Colonic mucosa (tissue), 4 donors: Measurements from ENCODE around the gene KIAA0586. TPM values are rescaled to one million over a fixed set of nuclear protein-coding genes. Genes with fewer than 3 reads are reported as not detected.

Source experiments
- DNase-seq: peaks from one replicate; pipeline ENCODE4 v3.0.0-alpha.2; 2020
- H3K27ac ChIP-seq: fragments of 200-600 bp; one replicate; pipeline ENCODE4 v1.8.0; 2021
- H3K27me3 ChIP-seq: fragments of 200-600 bp; one replicate; pipeline ENCODE4 v1.8.0; 2021
- H3K36me3 ChIP-seq: fragments of 200-600 bp; one replicate; pipeline ENCODE4 v1.8.0; 2021
- H3K4me1 ChIP-seq: fragments of 200-600 bp; one replicate; pipeline ENCODE4 v1.8.0; 2021; ENCODE audit warnings: mild to moderate bottlenecking
- H3K4me3 ChIP-seq: fragments of 200-600 bp; one replicate; pipeline ENCODE4 v1.8.0; 2021
- H3K9ac ChIP-seq, 2 donors: one replicate each; pipeline ENCODE4 v1.7.0; 2013; ENCODE audit warnings: control low read depth in 2 of 2, low read depth in 2 of 2, low read length in 2 of 2
- H3K9me3 ChIP-seq: fragments of 200-600 bp; one replicate; pipeline ENCODE4 v1.8.0; 2021
- intact Hi-C: fragments of 100-400 bp; cut with DNase I; formaldehyde crosslinking; loops from one replicate; pipeline ENCODE4 v1.14.1; 2022
- total RNA-seq, 2 donors: library from RNA; stranded (reverse); fragmentation: NEBNext Ultra II Directional in 1 of 2; extraction: Animal tissue kit (Norgen Biotek cat#: 25700) in 1 of 2; gene quantifications; one replicate each; pipeline ENCODE4 v1.2.1, GENCODE V29; 2021
- TF ChIP-seq, protein P1 (sequence below): fragments of 200-600 bp; IDR thresholded peaks from one replicate; pipeline ENCODE4 v1.8.0; 2022; ENCODE audit warnings: antibody characterized with exemption, mild to moderate bottlenecking
- donor health status: healthy.
- donor health status: DM: no; HTN: no; CAD: no.
- donor health status: DM: no; HTN: no; CAD: no.

The KIAA0586 gene
- total RNA-seq, result 10 to 100 TPM; 12.3 to 17.4 TPM

DNA sequence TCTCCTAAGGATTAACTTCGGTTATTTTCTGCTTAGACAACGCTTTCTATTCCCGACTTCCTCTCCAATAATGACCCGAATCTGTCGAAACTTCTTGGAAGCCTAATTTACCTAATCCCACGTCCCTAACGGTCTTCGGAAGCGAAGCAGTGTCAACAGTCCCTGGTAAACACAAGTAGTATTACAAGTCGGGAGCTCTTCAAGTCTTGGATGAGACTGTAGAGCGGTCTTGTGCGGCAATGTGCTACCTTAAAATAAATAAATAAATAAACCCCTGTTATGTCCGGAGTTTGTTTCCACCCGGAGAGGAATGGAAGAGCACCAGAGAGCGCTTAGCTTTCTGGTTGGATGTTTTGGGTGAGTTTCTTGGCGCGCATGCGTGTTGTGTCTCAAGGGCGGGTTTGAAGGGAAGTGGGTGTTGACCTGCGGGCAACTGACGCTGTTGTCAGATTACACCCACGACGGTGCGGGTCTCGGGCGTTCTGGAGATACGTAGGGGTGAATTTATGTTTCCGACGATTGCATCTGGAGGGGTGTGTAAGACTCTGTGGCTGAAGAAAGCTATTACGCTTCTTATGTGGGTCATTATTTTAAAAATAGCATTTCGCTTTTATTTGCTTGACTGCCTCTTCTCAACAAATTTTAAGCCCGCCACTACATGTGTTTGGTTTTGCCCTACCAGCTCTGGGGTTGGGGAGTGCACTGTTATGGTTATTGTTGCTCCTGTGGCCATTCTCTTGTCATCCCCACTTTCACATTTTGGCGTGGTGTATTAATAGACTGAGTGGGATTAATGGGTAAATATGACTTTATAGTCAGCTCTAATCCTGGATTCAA, at the start of gene KIAA0586, which contains the start of gene TIMM9:
Gene KIAA0586 (plus strand): TSS at position 439 of the 837 bp plus-strand sequence. CDS start 546 bp downstream, outside the sequence.
Gene TIMM9 (minus strand): TSS at position 251 of the 837 bp plus-strand sequence. CDS start 15,586 bp downstream, outside the sequence.
- intact Hi-C loops, result no loop called here

GRCh38 chr14:58390830-58391229, 36.7 kb upstream of the KIAA0586 start:
- intact Hi-C loops, result no loop called here

More for the DNA sequence above, at the start of gene KIAA0586, which contains the start of gene TIMM9:
- peak within 1 kb of the TSS; percentile 87 for H3K4me3 ChIP-seq
- H3K9ac ChIP-seq, result peak within 1 kb of the TSS; percentile 75 to 94
- H3K36me3 ChIP-seq, result no peaks in the 10 kb centered on the region
- peaks cover 10% of the 10 kb centered on the region for H3K4me1 ChIP-seq
- TF ChIP-seq, protein P1, sequence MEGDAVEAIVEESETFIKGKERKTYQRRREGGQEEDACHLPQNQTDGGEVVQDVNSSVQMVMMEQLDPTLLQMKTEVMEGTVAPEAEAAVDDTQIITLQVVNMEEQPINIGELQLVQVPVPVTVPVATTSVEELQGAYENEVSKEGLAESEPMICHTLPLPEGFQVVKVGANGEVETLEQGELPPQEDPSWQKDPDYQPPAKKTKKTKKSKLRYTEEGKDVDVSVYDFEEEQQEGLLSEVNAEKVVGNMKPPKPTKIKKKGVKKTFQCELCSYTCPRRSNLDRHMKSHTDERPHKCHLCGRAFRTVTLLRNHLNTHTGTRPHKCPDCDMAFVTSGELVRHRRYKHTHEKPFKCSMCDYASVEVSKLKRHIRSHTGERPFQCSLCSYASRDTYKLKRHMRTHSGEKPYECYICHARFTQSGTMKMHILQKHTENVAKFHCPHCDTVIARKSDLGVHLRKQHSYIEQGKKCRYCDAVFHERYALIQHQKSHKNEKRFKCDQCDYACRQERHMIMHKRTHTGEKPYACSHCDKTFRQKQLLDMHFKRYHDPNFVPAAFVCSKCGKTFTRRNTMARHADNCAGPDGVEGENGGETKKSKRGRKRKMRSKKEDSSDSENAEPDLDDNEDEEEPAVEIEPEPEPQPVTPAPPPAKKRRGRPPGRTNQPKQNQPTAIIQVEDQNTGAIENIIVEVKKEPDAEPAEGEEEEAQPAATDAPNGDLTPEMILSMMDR, result no peak
- H3K9me3 ChIP-seq, result no peaks in the 10 kb centered on the region
- DNase-seq, result peak; percentile 96
- no peaks in the 10 kb centered on the region for H3K27me3 ChIP-seq
- H3K27ac ChIP-seq, result peak within 1 kb of the TSS; percentile 83

DNA sequence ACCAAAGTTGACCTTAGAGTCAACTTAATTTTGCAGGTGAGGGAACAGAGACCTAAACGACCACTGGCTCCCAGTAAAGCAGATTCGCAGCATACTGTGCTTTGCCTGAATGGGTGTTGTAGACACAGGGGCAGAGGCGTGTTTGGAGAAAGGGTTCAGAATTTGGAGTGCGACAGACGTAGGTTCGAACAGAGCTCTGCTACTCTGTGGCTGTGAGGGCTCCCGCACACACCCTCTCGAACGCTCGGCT, 32.0 kb upstream of the KIAA0586 start:
- Histone ChIP-seq H3K27me3 (no peaks in the 10 kb centered on the region), H3K27ac (peak overlapping the region; percentile 89), H3K4me1 (no peaks in the 10 kb centered on the region), H3K36me3 (no peaks in the 10 kb centered on the region), H3K9me3 (no peaks in the 10 kb centered on the region), H3K4me3 (peak overlapping the region; percentile 72), H3K9ac (peak overlapping the region; percentile 51 to 83)
- no peak for DNase-seq
- intact Hi-C loops, result no loop called here
- TF ChIP-seq, protein P1, result no peak

More at GRCh38 chr14:58390830-58391229, 36.7 kb upstream of the KIAA0586 start:
- H3K27me3 ChIP-seq, result no peaks in the 10 kb centered on the region
- TF ChIP-seq, protein P1, result no peak
- H3K4me1 ChIP-seq, result no peaks in the 10 kb centered on the region
- H3K27ac ChIP-seq, result no peak overlapping the region
- no peak for DNase-seq
- H3K36me3 ChIP-seq, result no peaks in the 10 kb centered on the region
- H3K9ac ChIP-seq, result no peak overlapping the region
- no peak overlapping the region for H3K4me3 ChIP-seq
- H3K9me3 ChIP-seq, result no peaks in the 10 kb centered on the region

- H3K9ac ChIP-seq, result peak within 1 kb of the TSS; percentile 76 to 83
- intact Hi-C loops, result no loop called here
- no peaks in the 10 kb centered on the region for H3K4me1 ChIP-seq
- no peaks in the 10 kb centered on the region for H3K9me3 ChIP-seq
- H3K4me3 ChIP-seq, result peak within 1 kb of the TSS; percentile 72
- H3K27me3 ChIP-seq, result no peaks in the 10 kb centered on the region
- H3K36me3 ChIP-seq, result no peaks in the 10 kb centered on the region
- TF ChIP-seq, protein P1, result peak; percentile 87
- H3K27ac ChIP-seq, result peak within 1 kb of the TSS; percentile 89
- peak; percentile 76 for DNase-seq
Measured at GRCh38 chr14:58395812-58396788, 31.4 kb upstream of the KIAA0586 start, which contains the start of gene TOMM20L. Gene TOMM20L, plus strand, starts transcription at chr14:58395930. Its CDS starts 28 bp downstream, at chr14:58395958.

GRCh38 chr14:58397156-58397555, 30.4 kb upstream of the KIAA0586 start:
- Histone ChIP-seq H3K27ac (peak overlapping the region; percentile 89), H3K36me3 (no peaks in the 10 kb centered on the region), H3K9ac (peak overlapping the region in 1 of 2 donors; percentile 76), H3K4me3 (no peak overlapping the region), H3K9me3 (no peaks in the 10 kb centered on the region), H3K4me1 (no peaks in the 10 kb centered on the region), H3K27me3 (no peaks in the 10 kb centered on the region)
- intact Hi-C loops, result no loop called here
- TF ChIP-seq, protein P1, result no peak
- DNase-seq, result no peak
